Astrocyte of the hippocampus (primary cell): ENCODE measurements around the gene ZNF574.
A peak's percentile ranks its signal among the peaks of the same experiment; 100 is the strongest.

Source experiments
- DNase-seq: peaks from one replicate; pipeline ENCODE4 v3.0.0; 2011; ENCODE audit warnings: low read depth, low spot score

ZNF574 gene

GRCh38 chr19:42059196-42059595, 16.8 kb upstream of the ZNF574 start:
- DNase-seq = no peak

GRCh38 chr19:42060117-42060516, 15.8 kb upstream of the ZNF574 start:
- no peak for DNase-seq

GRCh38 chr19:42062381-42062780, 13.6 kb upstream of the ZNF574 start:
- DNase-seq = no peak

- no peak for DNase-seq
Measured at GRCh38 chr19:42064432-42064831, 11.5 kb upstream of the ZNF574 start.

- DNase-seq = no peak
Measured at GRCh38 chr19:42065051-42065450, 10.9 kb upstream of the ZNF574 start.

- DNase-seq = no peak
Measured at GRCh38 chr19:42065511-42065910, 10.5 kb upstream of the ZNF574 start.

GRCh38 chr19:42066075-42066754, 9.8 kb upstream of the ZNF574 start:
- DNase-seq = peak; percentile 80

GRCh38 chr19:42067315-42067888, 8.6 kb upstream of the ZNF574 start:
- DNase-seq = no peak

- DNase-seq = no peak
Measured at GRCh38 chr19:42068361-42068755, 7.6 kb upstream of the ZNF574 start.

GRCh38 chr19:42068756-42069571, 7.0 kb upstream of the ZNF574 start:
- no peak for DNase-seq

- peak; percentile 71 for DNase-seq
Measured at GRCh38 chr19:42069619-42070351, 6.2 kb upstream of the ZNF574 start, which contains the start of gene GRIK5. TSS of gene GRIK5 (minus strand) at chr19:42070206. CDS start at chr19:42065770, 4,436 bp downstream.

- no peak for DNase-seq
Measured at GRCh38 chr19:42071247-42071646, 4.7 kb upstream of the ZNF574 start.

- no peak for DNase-seq
Measured at GRCh38 chr19:42074513-42075363, 1.2 kb upstream of the ZNF574 start.

GRCh38 chr19:42075364-42075615, 676 bp upstream of the ZNF574 start:
- peak; percentile 34 for DNase-seq

- DNase-seq = no peak
Measured at GRCh38 chr19:42076380-42076944, 496 bp downstream of the ZNF574 start.

GRCh38 chr19:42078058-42078457, 2.1 kb downstream of the ZNF574 start:
- no peak for DNase-seq

- DNase-seq = no peak
Measured at GRCh38 chr19:42078538-42079275, 2.7 kb downstream of the ZNF574 start.

GRCh38 chr19:42079276-42079669, 3.3 kb downstream of the ZNF574 start:
- DNase-seq = no peak

- no peak for DNase-seq
Measured at GRCh38 chr19:42079886-42080763, 4.2 kb downstream of the ZNF574 start.
